Prostate gland (tissue), 2 donors: ENCODE measurements around the gene SLC5A6. TPM values are rescaled to one million over a fixed set of nuclear protein-coding genes. Genes with fewer than 3 reads are reported as not detected.
"Not testable (repeated sequence)": the region's sequence is repeated elsewhere in the genome, so short reads cannot be mapped to it uniquely, and the experiment has no call there.

Source experiments
- DNase-seq: peaks from one replicate; pipeline ENCODE4 v3.0.0-alpha.2; 2019; ENCODE audit warnings: low spot score
- H3K27ac ChIP-seq, 2 donors: fragments of 200-600 bp; sonication (generic); 2 replicates each; pipeline ENCODE4 v1.5.1; 2017 to 2019
- H3K27me3 ChIP-seq: fragments of 200-600 bp; sonication (generic); replicated peaks from 2 replicates; pipeline ENCODE4 v1.5.1; 2019; ENCODE audit not compliant: insufficient read depth
- H3K36me3 ChIP-seq, 2 donors: fragments of 200-600 bp; sonication (generic); 1 replicate in 1 of 2; 2 replicates in 1 of 2; pipeline versions ENCODE4 v1.5.1 to v1.8.1; 2017 to 2019
- H3K4me1 ChIP-seq: fragments of 200-600 bp; sonication (generic); replicated peaks from 2 replicates; pipeline ENCODE4 v1.5.1; 2019
- H3K4me3 ChIP-seq, 2 donors: fragments of 200-600 bp; sonication (generic); 2 replicates each; pipeline ENCODE4 v1.5.1; 2017 to 2019
- H3K9me3 ChIP-seq: fragments of 200-600 bp; sonication (generic); 2 replicates; pipeline ENCODE4 v1.5.1; 2017
- POLR2A ChIP-seq: fragments of 450-650 bp; IDR thresholded peaks from one replicate; pipeline ENCODE4 v1.6.1; 2016; ENCODE audit warnings: antibody characterized with exemption, mild to moderate bottlenecking
- POLR2AphosphoS5 ChIP-seq: sonication (generic); formaldehyde crosslinking; IDR thresholded peaks from one replicate; pipeline ENCODE4 v1.6.1; 2017; ENCODE audit warnings: antibody characterized with exemption
- WGBS: methylation state at CpG from one replicate; pipeline ENCODE4 v1.1.5; 2018; 5-methylcytosine and 5-hydroxymethylcytosine counted together
- intact Hi-C: fragments of 100-400 bp; cut with DNase I; formaldehyde crosslinking; loops from one replicate; pipeline ENCODE4 v1.14.2; 2022
- total RNA-seq, 2 donors: library from RNA; depleted of rRNA; stranded (reverse); fragments of >200 nt; gene quantifications; one replicate each; pipeline ENCODE4 v1.1.0, GENCODE V29; 2016
- TF ChIP-seq, protein P1 (sequence below), 4 experiments: fragments of 200-600 bp in 2 of 4; fragments of 450-650 bp in 2 of 4; sonication (generic) in 2 of 4; IDR thresholded peaks; 1 replicate in 3 of 4; 2 replicates in 1 of 4; pipeline ENCODE4 v1.5.1; 2016 to 2019; ENCODE audit warnings: antibody characterized with exemption in 4 of 4, mild to moderate bottlenecking in 2 of 4, moderate library complexity in 2 of 4

The SLC5A6 gene
- total RNA-seq, 2 donors from 2014 or later = 23.9 to 65.2 TPM

- intact Hi-C loops = no loop called here
- TF ChIP-seq POLR2AphosphoS5 (no peak), POLR2A (no peak)
- TF ChIP-seq, protein P1, sequence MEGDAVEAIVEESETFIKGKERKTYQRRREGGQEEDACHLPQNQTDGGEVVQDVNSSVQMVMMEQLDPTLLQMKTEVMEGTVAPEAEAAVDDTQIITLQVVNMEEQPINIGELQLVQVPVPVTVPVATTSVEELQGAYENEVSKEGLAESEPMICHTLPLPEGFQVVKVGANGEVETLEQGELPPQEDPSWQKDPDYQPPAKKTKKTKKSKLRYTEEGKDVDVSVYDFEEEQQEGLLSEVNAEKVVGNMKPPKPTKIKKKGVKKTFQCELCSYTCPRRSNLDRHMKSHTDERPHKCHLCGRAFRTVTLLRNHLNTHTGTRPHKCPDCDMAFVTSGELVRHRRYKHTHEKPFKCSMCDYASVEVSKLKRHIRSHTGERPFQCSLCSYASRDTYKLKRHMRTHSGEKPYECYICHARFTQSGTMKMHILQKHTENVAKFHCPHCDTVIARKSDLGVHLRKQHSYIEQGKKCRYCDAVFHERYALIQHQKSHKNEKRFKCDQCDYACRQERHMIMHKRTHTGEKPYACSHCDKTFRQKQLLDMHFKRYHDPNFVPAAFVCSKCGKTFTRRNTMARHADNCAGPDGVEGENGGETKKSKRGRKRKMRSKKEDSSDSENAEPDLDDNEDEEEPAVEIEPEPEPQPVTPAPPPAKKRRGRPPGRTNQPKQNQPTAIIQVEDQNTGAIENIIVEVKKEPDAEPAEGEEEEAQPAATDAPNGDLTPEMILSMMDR (IDR thresholded peaks at IDR 0.05) = no peak
- no peak for DNase-seq
- Histone ChIP-seq H3K27ac (no peak overlapping the region), H3K4me1 (no peaks in the 10 kb centered on the region), H3K4me3 (no peak overlapping the region), H3K36me3 (no peaks in the 10 kb centered on the region), H3K9me3 (no peaks in the 10 kb centered on the region), H3K27me3 (no peaks in the 10 kb centered on the region)
- 61% methylated on average over 4 of the region's 4 CpGs for WGBS
Measured at GRCh38 chr2:27182346-27182745, 29.7 kb downstream of the SLC5A6 start.

DNA sequence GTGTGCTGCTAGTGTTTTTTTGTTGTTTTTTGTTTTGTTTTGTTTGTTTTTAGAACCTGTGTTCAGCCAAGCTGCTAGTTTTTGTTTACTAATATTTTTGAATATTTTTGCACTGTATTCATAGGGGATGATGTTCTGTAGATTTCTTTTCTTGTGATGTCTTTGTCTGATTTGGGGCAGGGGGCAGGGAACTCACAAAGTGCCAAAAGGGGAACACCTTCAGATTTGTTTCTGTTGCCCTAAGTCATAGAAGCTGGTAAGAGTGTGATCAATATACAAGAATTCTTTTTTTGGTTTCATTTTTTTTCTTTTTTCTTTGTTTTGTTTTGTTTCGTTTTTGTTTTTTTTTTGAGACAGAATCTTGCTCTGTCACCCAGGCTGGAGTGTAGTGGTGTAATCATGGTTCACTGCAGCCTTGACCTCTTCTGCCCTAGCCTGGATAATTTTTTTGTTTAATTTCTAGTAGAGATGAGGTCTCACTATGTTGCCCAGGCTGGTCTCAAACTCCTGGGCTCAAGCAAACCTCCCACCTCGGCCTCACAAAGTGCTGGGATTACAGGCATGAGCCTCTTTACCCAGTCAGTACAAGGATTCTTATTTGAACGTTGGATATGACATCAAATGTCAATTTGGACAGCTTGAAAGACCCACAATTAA is 32.6 kb downstream of the SLC5A6 start:
- TF ChIP-seq POLR2A = no peak
- TF ChIP-seq POLR2AphosphoS5 = no peak
- TF ChIP-seq, protein P1 (IDR thresholded peaks at IDR 0.05) = no peak
- Histone ChIP-seq H3K36me3 (no peaks in the 10 kb centered on the region), H3K4me1 (no peaks in the 10 kb centered on the region), H3K27ac (no peak overlapping the region), H3K27me3 (no peaks in the 10 kb centered on the region), H3K4me3 (no peak overlapping the region), H3K9me3 (no peaks in the 10 kb centered on the region)
- no peak for DNase-seq
- intact Hi-C loops = no loop called here
- WGBS = 79% methylated on average over 3 of the region's 3 CpGs

DNA sequence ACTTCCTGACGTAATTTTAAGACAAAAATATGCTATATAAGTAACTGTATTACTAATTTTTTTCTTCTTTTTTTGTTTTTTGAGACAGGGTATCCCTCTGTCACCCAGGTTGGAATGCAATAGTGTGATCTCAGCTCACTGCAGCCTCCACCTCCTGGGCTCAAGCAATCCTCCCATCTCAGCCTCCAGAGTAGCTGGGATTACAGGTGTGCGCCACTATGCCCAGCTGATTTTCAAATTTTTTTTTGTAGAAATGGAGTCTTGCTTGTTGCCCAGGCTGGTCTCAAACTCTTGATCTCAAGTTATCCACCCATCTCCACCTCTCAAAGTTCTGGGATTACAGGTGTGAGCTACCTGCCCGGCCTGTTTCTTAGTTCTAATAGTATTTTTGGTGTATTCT is 33.6 kb downstream of the SLC5A6 start:
- intact Hi-C loops = no loop called here
- no peak for DNase-seq
- TF ChIP-seq, protein P1 (IDR thresholded peaks at IDR 0.05) = no peak
- no peak for TF ChIP-seq POLR2AphosphoS5
- TF ChIP-seq POLR2A = no peak

GRCh38 chr2:27177441-27178351 is 34.4 kb downstream of the SLC5A6 start:
- no peaks in the 10 kb centered on the region for H3K4me1 ChIP-seq
- no peak overlapping the region for H3K4me3 ChIP-seq
- WGBS = 73% methylated on average over 15 of the region's 15 CpGs
- intact Hi-C loops = no loop called here
- no peak for DNase-seq
- no peaks in the 10 kb centered on the region for H3K36me3 ChIP-seq
- no peak overlapping the region for H3K27ac ChIP-seq
- no peaks in the 10 kb centered on the region for H3K27me3 ChIP-seq
- TF ChIP-seq, protein P1 (IDR thresholded peaks at IDR 0.05) = no peak
- TF ChIP-seq POLR2AphosphoS5 = no peak
- no peak for TF ChIP-seq POLR2A
- H3K9me3 ChIP-seq = no peaks in the 10 kb centered on the region

More for the DNA sequence above, 33.6 kb downstream of the SLC5A6 start:
- 93% methylated on average over 3 of the region's 3 CpGs for WGBS
- no peaks in the 10 kb centered on the region for H3K36me3 ChIP-seq
- H3K4me3 ChIP-seq = no peak overlapping the region
- no peaks in the 10 kb centered on the region for H3K4me1 ChIP-seq
- no peak overlapping the region for H3K27ac ChIP-seq
- H3K9me3 ChIP-seq = no peaks in the 10 kb centered on the region
- no peaks in the 10 kb centered on the region for H3K27me3 ChIP-seq

- intact Hi-C loops = not testable (repeated sequence)
Measured at GRCh38 chr2:27175781-27176180, 36.3 kb downstream of the SLC5A6 start.

More at GRCh38 chr2:27175781-27176180, 36.3 kb downstream of the SLC5A6 start:
- WGBS = 95% methylated on average over 4 of the region's 4 CpGs
- not testable (repeated sequence) for H3K4me1 ChIP-seq, H3K36me3 ChIP-seq, H3K27ac ChIP-seq, DNase-seq, H3K4me3 ChIP-seq, H3K27me3 ChIP-seq, H3K9me3 ChIP-seq
